GM10266 (cell line): ENCODE results near the gene SERPINB6.

Experiments used
- DNase-seq: peaks from one replicate; pipeline ENCODE4 v3.0.0; 2012; ENCODE audit errors: extremely low spot score
- CTCF ChIP-seq: IDR thresholded peaks from 2 replicates; pipeline ENCODE4 v1.5.1; 2012; ENCODE audit warnings: mild to moderate bottlenecking, low read depth; ENCODE audit not compliant: control insufficient read depth, insufficient read depth; ENCODE audit errors: missing control alignments

SERPINB6 gene

GRCh38 chr6:2961506-2961905 lies 9.9 kb downstream of the SERPINB6 start:
- no peak for TF ChIP-seq CTCF
- no peak for DNase-seq

- TF ChIP-seq CTCF, result no peak
- DNase-seq, result no peak
These were observed 10.4 kb downstream of the SERPINB6 start for GRCh38 chr6:2960935-2961334.

GRCh38 chr6:2959909-2960719 lies 11.3 kb downstream of the SERPINB6 start:
- TF ChIP-seq CTCF, result no peak
- no peak for DNase-seq

- no peak for DNase-seq
- no peak for TF ChIP-seq CTCF
These were observed 12.6 kb downstream of the SERPINB6 start for GRCh38 chr6:2958776-2959175.

GRCh38 chr6:2958331-2958711 lies 13.0 kb downstream of the SERPINB6 start:
- TF ChIP-seq CTCF, result no peak

GRCh38 chr6:2957696-2958330 lies 13.6 kb downstream of the SERPINB6 start:
- TF ChIP-seq CTCF, result no peak

More at GRCh38 chr6:2958331-2958711, 13.0 kb downstream of the SERPINB6 start:
- DNase-seq, result no peak

GRCh38 chr6:2956930-2957685 lies 14.3 kb downstream of the SERPINB6 start:
- no peak for DNase-seq
- TF ChIP-seq CTCF, result no peak

More at GRCh38 chr6:2957696-2958330, 13.6 kb downstream of the SERPINB6 start:
- DNase-seq, result no peak
